DND-41 (cell line): ENCODE data around the gene UBD.

Experiments
- EZH2 ChIP-seq: IDR thresholded peaks from 3 replicates; pipeline ENCODE4 v1.6.1; 2012; ENCODE audit warnings: borderline replicate concordance, low read depth, mild to moderate bottlenecking, moderate library complexity, low read length, inconsistent platforms; ENCODE audit not compliant: severe bottlenecking
- TF ChIP-seq, protein P1 (sequence below): IDR thresholded peaks from 2 replicates; pipeline ENCODE4 v1.5.1; 2012; ENCODE audit warnings: borderline replicate concordance, low read length, moderate library complexity, mild to moderate bottlenecking; ENCODE audit not compliant: poor library complexity, severe bottlenecking; ENCODE audit errors: extremely low read depth

DNA sequence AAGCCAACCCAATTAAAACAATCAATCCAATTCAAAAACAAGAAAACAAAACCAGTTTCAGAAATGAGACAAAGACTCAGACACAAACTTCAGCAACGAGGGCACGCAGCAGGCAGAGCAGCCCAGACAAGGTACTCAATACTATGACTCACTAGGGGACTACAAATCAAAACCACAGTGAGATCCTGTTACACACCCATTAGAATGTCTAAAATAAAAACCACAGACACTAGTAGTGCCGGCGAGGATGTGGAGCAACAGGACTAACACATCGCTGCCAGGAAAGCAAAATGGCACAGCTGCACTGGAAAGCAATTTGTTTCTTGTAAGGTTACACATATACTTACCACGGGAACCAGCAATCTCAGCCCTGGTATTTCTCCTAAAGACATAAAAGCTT, 43.4 kb downstream of the UBD start:
- TF ChIP-seq, protein P1, sequence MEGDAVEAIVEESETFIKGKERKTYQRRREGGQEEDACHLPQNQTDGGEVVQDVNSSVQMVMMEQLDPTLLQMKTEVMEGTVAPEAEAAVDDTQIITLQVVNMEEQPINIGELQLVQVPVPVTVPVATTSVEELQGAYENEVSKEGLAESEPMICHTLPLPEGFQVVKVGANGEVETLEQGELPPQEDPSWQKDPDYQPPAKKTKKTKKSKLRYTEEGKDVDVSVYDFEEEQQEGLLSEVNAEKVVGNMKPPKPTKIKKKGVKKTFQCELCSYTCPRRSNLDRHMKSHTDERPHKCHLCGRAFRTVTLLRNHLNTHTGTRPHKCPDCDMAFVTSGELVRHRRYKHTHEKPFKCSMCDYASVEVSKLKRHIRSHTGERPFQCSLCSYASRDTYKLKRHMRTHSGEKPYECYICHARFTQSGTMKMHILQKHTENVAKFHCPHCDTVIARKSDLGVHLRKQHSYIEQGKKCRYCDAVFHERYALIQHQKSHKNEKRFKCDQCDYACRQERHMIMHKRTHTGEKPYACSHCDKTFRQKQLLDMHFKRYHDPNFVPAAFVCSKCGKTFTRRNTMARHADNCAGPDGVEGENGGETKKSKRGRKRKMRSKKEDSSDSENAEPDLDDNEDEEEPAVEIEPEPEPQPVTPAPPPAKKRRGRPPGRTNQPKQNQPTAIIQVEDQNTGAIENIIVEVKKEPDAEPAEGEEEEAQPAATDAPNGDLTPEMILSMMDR, result no peak
- no peak for TF ChIP-seq EZH2
